Measurements from ENCODE around the gene EIF4EBP3. TPM values are rescaled to one million over a fixed set of nuclear protein-coding genes. Genes with fewer than 3 reads are reported as not detected.

EIF4EBP3 gene
- total RNA-seq = 3.8 and 4.7 TPM in 2 replicates

- peak; percentile 95 for DNase-seq (ENCODE audit: insufficient read length, low spot score, missing footprints)
- peaks cover 12% of the 10 kb centered on the region for H4K20me1 ChIP-seq (ENCODE audit: insufficient read depth, low read length)
- H3K79me2 ChIP-seq (ENCODE audit: insufficient read depth, low read length) = peaks cover 27% of the 10 kb centered on the region
- TF ChIP-seq, protein P1, sequence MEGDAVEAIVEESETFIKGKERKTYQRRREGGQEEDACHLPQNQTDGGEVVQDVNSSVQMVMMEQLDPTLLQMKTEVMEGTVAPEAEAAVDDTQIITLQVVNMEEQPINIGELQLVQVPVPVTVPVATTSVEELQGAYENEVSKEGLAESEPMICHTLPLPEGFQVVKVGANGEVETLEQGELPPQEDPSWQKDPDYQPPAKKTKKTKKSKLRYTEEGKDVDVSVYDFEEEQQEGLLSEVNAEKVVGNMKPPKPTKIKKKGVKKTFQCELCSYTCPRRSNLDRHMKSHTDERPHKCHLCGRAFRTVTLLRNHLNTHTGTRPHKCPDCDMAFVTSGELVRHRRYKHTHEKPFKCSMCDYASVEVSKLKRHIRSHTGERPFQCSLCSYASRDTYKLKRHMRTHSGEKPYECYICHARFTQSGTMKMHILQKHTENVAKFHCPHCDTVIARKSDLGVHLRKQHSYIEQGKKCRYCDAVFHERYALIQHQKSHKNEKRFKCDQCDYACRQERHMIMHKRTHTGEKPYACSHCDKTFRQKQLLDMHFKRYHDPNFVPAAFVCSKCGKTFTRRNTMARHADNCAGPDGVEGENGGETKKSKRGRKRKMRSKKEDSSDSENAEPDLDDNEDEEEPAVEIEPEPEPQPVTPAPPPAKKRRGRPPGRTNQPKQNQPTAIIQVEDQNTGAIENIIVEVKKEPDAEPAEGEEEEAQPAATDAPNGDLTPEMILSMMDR (IDR thresholded peaks at IDR 0.05; ENCODE audit: extremely low read depth, low read depth, low read length) = peak; percentile 52
- H3K4me3 ChIP-seq (ENCODE audit: insufficient read depth, low read length) = peak within 1 kb of the TSS; percentile 70
- no peaks in the 10 kb centered on the region for H3K9me3 ChIP-seq (ENCODE audit: low read depth, low read length)
- peak within 1 kb of the TSS; percentile 84 for H3K4me2 ChIP-seq (ENCODE audit: insufficient read depth, low read length)
- H3K36me3 ChIP-seq (ENCODE audit: insufficient read depth, low read length) = peaks cover 45% of the 10 kb centered on the region
- no peak within 1 kb of the TSS for H2AFZ ChIP-seq (ENCODE audit: low read length)
- peaks cover 13% of the 10 kb centered on the region for H3K4me1 ChIP-seq (ENCODE audit: insufficient read depth, low read length)
- H3K27me3 ChIP-seq (ENCODE audit: insufficient read depth, low read length) = no peaks in the 10 kb centered on the region
- peak within 1 kb of the TSS; percentile 85 for H3K27ac ChIP-seq (ENCODE audit: low read depth, low read length)
Observed at GRCh38 chr5:140547508-140548299, at the start of gene EIF4EBP3. Gene EIF4EBP3 (plus strand): TSS chr5:140547662. CDS start chr5:140547738, 76 bp downstream.

GRCh38 chr5:140497897-140498296 lies 49.6 kb upstream of the EIF4EBP3 start:
- TF ChIP-seq, protein P1 (IDR thresholded peaks at IDR 0.05; ENCODE audit: extremely low read depth, low read depth, low read length) = no peak
- no peaks in the 10 kb centered on the region for H3K27me3 ChIP-seq (ENCODE audit: insufficient read depth, low read length)
- no peaks in the 10 kb centered on the region for H3K9me3 ChIP-seq (ENCODE audit: low read depth, low read length)
- peaks cover 2% of the 10 kb centered on the region for H3K79me2 ChIP-seq (ENCODE audit: insufficient read depth, low read length)
- no peaks in the 10 kb centered on the region for H4K20me1 ChIP-seq (ENCODE audit: insufficient read depth, low read length)
- no peak overlapping the region for H2AFZ ChIP-seq (ENCODE audit: low read length)
- no peak overlapping the region for H3K4me3 ChIP-seq (ENCODE audit: insufficient read depth, low read length)
- H3K36me3 ChIP-seq (ENCODE audit: insufficient read depth, low read length) = peaks cover 10% of the 10 kb centered on the region
- DNase-seq (ENCODE audit: insufficient read length, low spot score, missing footprints) = no peak
- H3K4me2 ChIP-seq (ENCODE audit: insufficient read depth, low read length) = no peak overlapping the region
- H3K4me1 ChIP-seq (ENCODE audit: insufficient read depth, low read length) = no peaks in the 10 kb centered on the region
- H3K27ac ChIP-seq (ENCODE audit: low read depth, low read length) = no peak overlapping the region

- no peak overlapping the region for H2AFZ ChIP-seq (ENCODE audit: low read length)
- TF ChIP-seq, protein P1 (IDR thresholded peaks at IDR 0.05; ENCODE audit: extremely low read depth, low read depth, low read length) = no peak
Observed at GRCh38 chr5:140498591-140498990, 48.9 kb upstream of the EIF4EBP3 start.

DNA sequence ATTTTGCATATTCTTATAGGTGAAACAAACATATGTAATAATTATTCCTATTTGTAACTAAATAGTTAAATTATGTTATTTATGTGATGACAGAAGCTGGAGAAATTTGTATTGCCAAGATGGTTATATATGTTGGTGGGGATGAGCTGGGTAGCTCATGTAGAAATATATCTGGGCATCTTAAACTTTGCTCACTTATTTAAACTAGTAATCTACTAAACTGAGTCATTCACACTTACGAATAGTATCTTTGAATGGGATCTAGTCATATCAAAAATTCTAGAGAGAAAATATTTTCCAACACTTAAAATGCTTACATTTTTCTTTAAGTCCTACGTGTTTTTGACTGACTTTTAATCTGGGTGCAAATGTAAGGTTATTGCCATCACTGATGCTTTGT lies 44.6 kb upstream of the EIF4EBP3 start:
- peak; percentile 15 for DNase-seq (ENCODE audit: insufficient read length, low spot score, missing footprints)
- Histone ChIP-seq H2AFZ (ENCODE audit: low read length) (no peak overlapping the region), H4K20me1 (ENCODE audit: insufficient read depth, low read length) (no peaks in the 10 kb centered on the region), H3K36me3 (ENCODE audit: insufficient read depth, low read length) (peaks cover 35% of the 10 kb centered on the region), H3K4me1 (ENCODE audit: insufficient read depth, low read length) (no peaks in the 10 kb centered on the region), H3K27ac (ENCODE audit: low read depth, low read length) (no peak overlapping the region), H3K4me2 (ENCODE audit: insufficient read depth, low read length) (no peak overlapping the region), H3K9me3 (ENCODE audit: low read depth, low read length) (no peaks in the 10 kb centered on the region), H3K4me3 (ENCODE audit: insufficient read depth, low read length) (no peak overlapping the region), H3K79me2 (ENCODE audit: insufficient read depth, low read length) (no peaks in the 10 kb centered on the region), H3K27me3 (ENCODE audit: insufficient read depth, low read length) (no peaks in the 10 kb centered on the region)
- TF ChIP-seq, protein P1 (IDR thresholded peaks at IDR 0.05; ENCODE audit: extremely low read depth, low read depth, low read length) = no peak

More at GRCh38 chr5:140498591-140498990, 48.9 kb upstream of the EIF4EBP3 start:
- H3K4me1 ChIP-seq (ENCODE audit: insufficient read depth, low read length) = no peaks in the 10 kb centered on the region
- H3K4me2 ChIP-seq (ENCODE audit: insufficient read depth, low read length) = no peak overlapping the region
- H4K20me1 ChIP-seq (ENCODE audit: insufficient read depth, low read length) = no peaks in the 10 kb centered on the region
- H3K9me3 ChIP-seq (ENCODE audit: low read depth, low read length) = no peaks in the 10 kb centered on the region
- no peak overlapping the region for H3K27ac ChIP-seq (ENCODE audit: low read depth, low read length)
- peaks cover 2% of the 10 kb centered on the region for H3K79me2 ChIP-seq (ENCODE audit: insufficient read depth, low read length)
- DNase-seq (ENCODE audit: insufficient read length, low spot score, missing footprints) = no peak
- peaks cover 10% of the 10 kb centered on the region for H3K36me3 ChIP-seq (ENCODE audit: insufficient read depth, low read length)
- no peaks in the 10 kb centered on the region for H3K27me3 ChIP-seq (ENCODE audit: insufficient read depth, low read length)
- no peak overlapping the region for H3K4me3 ChIP-seq (ENCODE audit: insufficient read depth, low read length)

All from osteoblast (primary cell).